Measurements from ENCODE around the gene YIPF1.

YIPF1 gene

GRCh38 chr1:53889304-53890298 is at the start of gene YIPF1:
YIPF1 (minus strand) TSS chr1:53889797; CDS start chr1:53888937, 860 bp downstream.
- peak; percentile 98 for ATAC-seq
- H3K36me3 Mint-ChIP-seq, result no peaks in the 10 kb centered on the region
- no peaks in the 10 kb centered on the region for H3K9me3 Mint-ChIP-seq
- peak within 1 kb of the TSS; percentile 85 for H3K27ac Mint-ChIP-seq
- no peaks in the 10 kb centered on the region for H3K27me3 Mint-ChIP-seq
- H3K4me1 Mint-ChIP-seq, result peaks cover 23% of the 10 kb centered on the region
- peak within 1 kb of the TSS; percentile 90 for H3K4me3 Mint-ChIP-seq

GRCh38 chr1:53938136-53938830 is 48.7 kb upstream of the YIPF1 start:
- H3K36me3 Mint-ChIP-seq, result peaks cover 50% of the 10 kb centered on the region

GRCh38 chr1:53936430-53936829 is 46.8 kb upstream of the YIPF1 start:
- Mint-ChIP-seq H3K36me3 (peaks cover 57% of the 10 kb centered on the region), H3K4me1 (peaks cover 10% of the 10 kb centered on the region), H3K27ac (no peak overlapping the region), H3K27me3 (no peaks in the 10 kb centered on the region), H3K4me3 (no peak overlapping the region), H3K9me3 (no peaks in the 10 kb centered on the region)
- no peak for ATAC-seq

More at GRCh38 chr1:53938136-53938830, 48.7 kb upstream of the YIPF1 start:
- ATAC-seq, result no peak
- H3K9me3 Mint-ChIP-seq, result no peaks in the 10 kb centered on the region
- H3K4me3 Mint-ChIP-seq, result no peak overlapping the region
- H3K27me3 Mint-ChIP-seq, result no peaks in the 10 kb centered on the region
- no peak overlapping the region for H3K27ac Mint-ChIP-seq
- peaks cover 20% of the 10 kb centered on the region for H3K4me1 Mint-ChIP-seq

GRCh38 chr1:53934170-53934765 is 44.7 kb upstream of the YIPF1 start:
- ATAC-seq, result no peak
- H3K4me3 Mint-ChIP-seq, result no peak overlapping the region
- peaks cover 66% of the 10 kb centered on the region for H3K36me3 Mint-ChIP-seq
- H3K27ac Mint-ChIP-seq, result no peak overlapping the region
- H3K4me1 Mint-ChIP-seq, result peaks cover 4% of the 10 kb centered on the region
- H3K9me3 Mint-ChIP-seq, result no peaks in the 10 kb centered on the region
- no peaks in the 10 kb centered on the region for H3K27me3 Mint-ChIP-seq

GRCh38 chr1:53931523-53931922 is 41.9 kb upstream of the YIPF1 start:
- H3K27ac Mint-ChIP-seq, result no peak overlapping the region
- ATAC-seq, result no peak
- H3K4me3 Mint-ChIP-seq, result no peak overlapping the region
- H3K4me1 Mint-ChIP-seq, result peaks cover under 1% of the 10 kb centered on the region
- H3K9me3 Mint-ChIP-seq, result no peaks in the 10 kb centered on the region
- H3K27me3 Mint-ChIP-seq, result no peaks in the 10 kb centered on the region
- H3K36me3 Mint-ChIP-seq, result peaks cover 72% of the 10 kb centered on the region

GRCh38 chr1:53930932-53931331 is 41.3 kb upstream of the YIPF1 start:
- Mint-ChIP-seq H3K4me1 (no peaks in the 10 kb centered on the region), H3K4me3 (no peak overlapping the region), H3K27ac (no peak overlapping the region), H3K9me3 (no peaks in the 10 kb centered on the region), H3K27me3 (no peaks in the 10 kb centered on the region), H3K36me3 (peaks cover 71% of the 10 kb centered on the region)
- ATAC-seq, result no peak

- H3K36me3 Mint-ChIP-seq, result peaks cover 68% of the 10 kb centered on the region
Measured at GRCh38 chr1:53929246-53929960, 39.8 kb upstream of the YIPF1 start.

GRCh38 chr1:53927376-53927881 is 37.8 kb upstream of the YIPF1 start:
- no peaks in the 10 kb centered on the region for H3K4me1 Mint-ChIP-seq
- H3K36me3 Mint-ChIP-seq, result peaks cover 51% of the 10 kb centered on the region
- H3K9me3 Mint-ChIP-seq, result no peaks in the 10 kb centered on the region
- H3K4me3 Mint-ChIP-seq, result no peak overlapping the region
- H3K27me3 Mint-ChIP-seq, result no peaks in the 10 kb centered on the region
- no peak for ATAC-seq
- no peak overlapping the region for H3K27ac Mint-ChIP-seq

More at GRCh38 chr1:53929246-53929960, 39.8 kb upstream of the YIPF1 start:
- Mint-ChIP-seq H3K27me3 (no peaks in the 10 kb centered on the region), H3K27ac (no peak overlapping the region), H3K4me3 (no peak overlapping the region), H3K4me1 (no peaks in the 10 kb centered on the region), H3K9me3 (no peaks in the 10 kb centered on the region)
- ATAC-seq, result no peak

GRCh38 chr1:53919675-53920066 is 30.1 kb upstream of the YIPF1 start:
- Mint-ChIP-seq H3K4me3 (no peak overlapping the region), H3K36me3 (peaks cover 42% of the 10 kb centered on the region), H3K4me1 (no peaks in the 10 kb centered on the region), H3K27me3 (no peaks in the 10 kb centered on the region), H3K27ac (no peak overlapping the region), H3K9me3 (no peaks in the 10 kb centered on the region)
- ATAC-seq, result no peak

GRCh38 chr1:53918343-53918742 is 28.7 kb upstream of the YIPF1 start:
- no peak overlapping the region for H3K4me3 Mint-ChIP-seq
- no peak overlapping the region for H3K27ac Mint-ChIP-seq
- no peaks in the 10 kb centered on the region for H3K27me3 Mint-ChIP-seq
- H3K36me3 Mint-ChIP-seq, result peaks cover 39% of the 10 kb centered on the region
- no peak for ATAC-seq
- H3K4me1 Mint-ChIP-seq, result no peaks in the 10 kb centered on the region
- H3K9me3 Mint-ChIP-seq, result no peaks in the 10 kb centered on the region

- no peak overlapping the region for H3K4me3 Mint-ChIP-seq
- no peak overlapping the region for H3K27ac Mint-ChIP-seq
- no peaks in the 10 kb centered on the region for H3K9me3 Mint-ChIP-seq
- H3K36me3 Mint-ChIP-seq, result peaks cover 24% of the 10 kb centered on the region
- no peak for ATAC-seq
- H3K4me1 Mint-ChIP-seq, result no peaks in the 10 kb centered on the region
- H3K27me3 Mint-ChIP-seq, result no peaks in the 10 kb centered on the region
Measured at GRCh38 chr1:53913352-53914033, 23.9 kb upstream of the YIPF1 start.

- Mint-ChIP-seq H3K4me1 (no peaks in the 10 kb centered on the region), H3K4me3 (no peak overlapping the region), H3K27ac (no peak overlapping the region), H3K9me3 (no peaks in the 10 kb centered on the region), H3K36me3 (peaks cover 14% of the 10 kb centered on the region), H3K27me3 (no peaks in the 10 kb centered on the region)
- ATAC-seq, result no peak
Measured at GRCh38 chr1:53911442-53911841, 21.8 kb upstream of the YIPF1 start.

- Mint-ChIP-seq H3K36me3 (peaks cover 7% of the 10 kb centered on the region), H3K4me1 (no peaks in the 10 kb centered on the region), H3K27me3 (no peaks in the 10 kb centered on the region), H3K4me3 (no peak overlapping the region), H3K9me3 (no peaks in the 10 kb centered on the region), H3K27ac (no peak overlapping the region)
- no peak for ATAC-seq
Measured at GRCh38 chr1:53909946-53910345, 20.3 kb upstream of the YIPF1 start.

GRCh38 chr1:53906121-53906520 is 16.5 kb upstream of the YIPF1 start:
- no peak for ATAC-seq
- H3K4me1 Mint-ChIP-seq, result no peaks in the 10 kb centered on the region
- no peaks in the 10 kb centered on the region for H3K27me3 Mint-ChIP-seq
- H3K9me3 Mint-ChIP-seq, result no peaks in the 10 kb centered on the region
- no peak overlapping the region for H3K27ac Mint-ChIP-seq
- no peak overlapping the region for H3K4me3 Mint-ChIP-seq
- H3K36me3 Mint-ChIP-seq, result peaks cover 5% of the 10 kb centered on the region
